NCI-H2196 treated with DMSO at 0.1 percent for 48 hours (cell line): ENCODE results near the gene MEDAG.

Experiments used
- DNase-seq: peaks from one replicate; lab custom pipeline; 2025; ENCODE audit not compliant: unreplicated experiment; lab: John Stamatoyannopoulos, UW

MEDAG gene

DNA sequence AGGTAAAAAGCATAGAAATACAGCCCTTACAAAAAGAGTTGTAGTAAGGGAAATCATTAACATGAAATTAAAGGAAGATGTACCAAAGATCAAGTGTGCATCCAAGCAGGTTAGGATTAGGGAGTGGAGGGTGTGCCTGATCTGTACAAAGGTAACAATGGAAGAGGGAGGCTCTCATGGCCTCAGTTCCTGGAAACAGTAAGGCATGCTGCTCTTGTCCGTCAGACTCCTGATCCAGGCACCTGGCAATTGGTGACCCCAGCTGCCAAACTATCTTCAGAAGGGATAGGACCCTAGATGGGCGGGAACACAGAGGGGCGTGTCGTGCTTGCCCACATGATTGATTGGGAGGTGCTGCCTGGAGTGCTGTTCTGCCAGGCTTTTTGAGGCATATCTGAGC, 30.9 kb downstream of the MEDAG start:
- no peak for DNase-seq

DNA sequence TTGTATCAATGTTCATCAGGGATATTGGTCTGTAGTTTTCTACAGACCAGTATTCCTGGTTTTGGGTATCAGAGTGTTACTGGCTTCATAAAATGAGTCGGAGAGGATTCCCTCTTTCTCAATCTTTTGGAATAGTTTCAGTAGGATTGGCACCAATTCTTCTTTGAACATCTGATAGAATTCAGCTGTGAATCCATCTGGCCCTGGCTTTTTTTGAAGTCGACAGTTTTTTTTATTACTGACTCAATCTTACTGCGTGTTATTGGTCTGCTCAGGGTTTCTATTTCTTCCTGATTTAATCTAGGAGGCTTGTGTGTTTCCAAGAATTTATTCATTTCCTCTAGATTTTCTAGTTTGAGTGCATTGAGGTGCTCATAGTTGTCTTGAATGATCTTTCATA, 37.8 kb downstream of the MEDAG start:
- DNase-seq = no peak

DNA sequence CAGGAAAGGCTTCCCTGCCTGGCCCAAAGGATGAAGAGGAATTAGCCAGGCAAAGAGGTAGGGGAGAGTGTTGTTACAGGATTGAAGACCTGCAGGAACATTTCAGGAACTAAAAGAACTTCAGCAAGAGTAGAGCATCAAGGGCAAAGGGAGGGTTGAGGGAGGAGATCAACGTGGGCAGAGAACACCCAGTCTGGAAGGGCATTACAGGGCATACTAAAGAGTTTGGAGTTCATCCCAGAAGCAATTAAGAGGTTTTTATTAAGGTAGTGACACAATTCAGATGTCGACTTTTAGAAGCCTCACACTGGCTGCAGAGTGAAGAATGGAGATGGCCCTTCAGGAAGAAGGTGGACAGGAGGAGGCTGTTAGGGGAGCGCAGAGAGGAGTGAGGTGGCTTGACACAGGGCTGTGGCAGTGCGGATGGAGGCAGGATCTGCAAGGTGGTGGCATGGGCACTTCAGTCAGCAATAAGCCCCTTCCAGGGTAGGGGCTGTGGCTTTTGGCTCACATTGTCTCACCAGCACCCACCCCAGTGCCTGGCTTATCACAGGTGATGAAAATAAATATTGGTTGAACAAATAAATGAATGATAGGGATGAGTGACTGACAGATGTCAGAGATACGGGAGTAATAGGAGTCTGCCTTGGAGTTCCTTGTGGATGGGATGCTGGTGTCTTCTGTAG, 51.3 kb downstream of the MEDAG start:
- no peak for DNase-seq

DNA sequence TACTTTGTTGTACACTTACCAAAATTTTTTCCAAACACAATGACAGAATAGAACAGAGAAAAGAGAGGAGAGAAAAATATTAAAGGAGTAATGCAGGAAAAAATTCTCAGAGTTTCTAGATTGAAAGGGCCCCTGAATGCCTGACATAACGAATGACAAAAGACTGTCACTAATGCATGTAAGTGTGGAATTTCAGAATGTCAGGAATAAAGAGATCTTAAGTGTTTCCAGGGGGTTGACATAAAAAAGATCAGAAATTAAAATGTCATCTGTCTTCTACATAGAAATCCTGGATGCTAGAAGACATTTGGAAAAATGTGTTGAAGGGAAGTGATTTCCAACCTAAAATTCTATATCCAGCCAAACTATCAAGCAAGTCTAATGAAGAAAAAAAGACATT, 53.6 kb downstream of the MEDAG start:
- no peak for DNase-seq

DNA sequence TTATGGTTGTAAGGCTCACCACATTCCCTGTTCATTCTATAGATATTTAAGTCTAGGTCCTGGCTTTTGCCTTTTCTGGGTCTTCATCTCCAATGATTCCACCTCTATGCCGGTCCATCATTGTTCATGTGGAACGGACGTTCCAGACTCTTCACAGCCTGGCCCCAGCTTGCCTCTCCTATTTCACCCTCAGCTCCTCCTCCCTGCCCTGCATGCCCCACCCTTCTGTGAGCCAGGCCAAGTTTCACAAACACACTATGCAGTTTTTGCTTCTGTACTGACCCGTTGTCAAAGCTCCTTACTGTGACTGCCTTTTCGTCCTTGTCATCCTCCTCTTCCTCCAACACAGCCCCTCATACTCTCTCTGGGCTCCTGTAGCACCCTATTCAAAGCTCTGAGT, 57.7 kb downstream of the MEDAG start:
- no peak for DNase-seq

DNA sequence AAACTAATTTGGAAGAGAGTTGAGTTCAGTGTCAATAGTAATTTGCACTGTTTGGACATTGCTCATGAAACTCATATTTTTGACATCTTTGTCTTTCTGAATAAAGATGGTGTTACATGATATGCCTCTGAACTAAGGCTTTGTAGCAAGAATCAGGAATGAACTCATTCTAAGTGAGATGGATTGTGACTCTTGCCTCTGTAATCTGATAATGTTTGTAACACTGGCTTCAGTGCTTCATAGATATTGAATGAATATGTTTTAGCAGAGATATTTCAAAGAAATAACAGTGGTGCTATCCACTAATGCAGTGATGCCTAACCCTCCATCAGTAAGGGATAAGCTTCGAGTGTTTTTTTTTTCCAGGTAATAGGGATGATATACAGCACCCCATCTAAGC, 59.3 kb downstream of the MEDAG start:
- DNase-seq = no peak

DNA sequence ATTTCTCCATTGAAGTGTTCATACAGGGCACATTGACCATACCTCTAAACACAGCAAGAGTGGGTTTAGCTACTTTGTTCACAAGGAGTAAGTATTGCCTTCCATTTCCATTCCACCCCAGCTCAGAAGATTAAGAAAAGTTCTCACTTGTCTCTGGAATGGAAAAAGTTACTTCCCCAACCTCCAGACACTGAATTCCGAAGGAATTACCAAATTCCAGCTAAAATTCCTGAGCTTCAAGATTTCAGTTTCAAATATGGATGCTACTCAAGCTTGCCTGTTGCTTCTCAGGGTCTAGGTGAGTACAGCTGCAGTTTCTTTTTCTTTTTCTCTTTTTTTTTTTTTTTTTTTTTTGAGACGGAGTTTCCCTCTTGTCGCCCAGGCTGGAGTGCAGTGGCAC, 60.0 kb downstream of the MEDAG start:
- DNase-seq = no peak

DNA sequence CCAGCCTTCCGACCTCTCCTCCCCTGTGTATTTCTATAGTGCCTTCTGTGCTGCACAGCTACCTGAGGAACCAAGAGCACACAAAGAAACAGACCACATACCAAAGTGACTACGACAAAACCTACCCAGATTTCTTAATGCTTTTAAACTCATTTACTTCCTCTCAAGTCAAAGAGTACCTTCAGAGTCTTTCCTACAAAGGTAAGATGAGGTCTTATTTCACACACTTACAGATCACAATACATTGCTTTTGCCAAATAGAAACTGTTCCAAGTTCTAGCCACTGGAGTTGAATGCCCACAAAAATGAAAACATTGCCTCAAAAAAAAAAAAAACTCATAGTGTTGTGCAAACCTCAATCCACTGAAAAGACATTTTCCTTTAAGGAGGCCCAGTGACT, 62.8 kb downstream of the MEDAG start:
- DNase-seq = no peak

DNA sequence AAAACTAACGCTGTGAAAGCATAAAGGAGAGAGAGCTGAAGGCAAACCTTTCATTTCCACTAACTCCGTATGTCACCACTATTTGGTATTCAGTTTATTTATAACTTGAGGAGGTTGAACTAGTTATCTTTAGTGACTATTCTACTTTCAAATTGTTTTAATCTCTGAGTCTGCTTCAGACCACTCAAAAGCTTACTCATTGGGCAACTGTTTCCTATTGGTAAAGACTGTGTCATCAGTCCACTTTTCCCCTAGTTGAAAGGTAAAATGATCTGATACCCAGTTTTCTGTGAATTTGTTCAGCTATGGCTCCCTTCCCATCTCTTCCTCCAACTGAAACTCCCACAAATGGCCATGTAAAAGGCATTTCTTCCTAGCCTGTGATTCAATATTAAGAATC, 65.5 kb downstream of the MEDAG start:
- no peak for DNase-seq

DNA sequence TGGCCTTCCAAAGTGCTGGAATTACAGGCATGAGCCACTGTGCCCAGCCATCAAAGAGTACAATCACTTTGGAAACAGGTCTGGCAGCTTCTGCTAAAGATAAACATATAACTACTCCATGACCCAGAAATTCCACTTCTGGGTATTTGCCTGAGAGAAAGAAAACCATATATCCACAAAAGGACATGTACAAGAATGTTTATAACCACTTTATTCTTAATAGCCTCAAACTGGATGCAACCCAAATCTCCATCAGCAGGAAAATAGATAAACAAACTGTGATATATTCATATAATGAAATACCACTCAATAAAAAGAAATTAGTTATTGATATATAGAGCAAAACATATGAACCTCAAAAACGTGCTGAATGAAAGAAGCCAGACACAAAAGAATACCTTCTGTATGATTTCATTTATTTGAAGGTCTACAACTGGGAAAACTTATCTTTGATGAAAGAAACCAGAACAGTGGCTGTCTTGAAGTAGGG, 66.9 kb downstream of the MEDAG start:
- no peak for DNase-seq

DNA sequence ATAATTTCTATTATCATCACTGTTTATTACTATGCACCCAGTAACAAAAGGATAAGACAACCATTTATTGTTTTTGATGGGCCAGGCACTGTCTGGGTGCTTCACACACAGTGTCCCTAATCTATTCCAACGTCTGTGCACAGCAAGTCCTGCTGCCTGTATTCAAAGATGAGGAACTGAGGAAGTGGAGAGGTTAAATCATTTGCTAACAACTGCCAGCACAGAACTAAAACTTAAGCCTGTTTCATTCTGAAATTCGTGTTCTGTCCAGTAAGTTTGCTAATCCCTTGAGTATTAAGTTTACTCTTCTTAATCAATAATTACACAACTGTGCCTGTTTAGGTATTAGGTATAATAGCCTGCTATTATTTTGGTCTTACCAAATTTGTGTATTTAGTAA, 68.3 kb downstream of the MEDAG start:
- no peak for DNase-seq
